ENCODE data around the gene AREL1.

DNA sequence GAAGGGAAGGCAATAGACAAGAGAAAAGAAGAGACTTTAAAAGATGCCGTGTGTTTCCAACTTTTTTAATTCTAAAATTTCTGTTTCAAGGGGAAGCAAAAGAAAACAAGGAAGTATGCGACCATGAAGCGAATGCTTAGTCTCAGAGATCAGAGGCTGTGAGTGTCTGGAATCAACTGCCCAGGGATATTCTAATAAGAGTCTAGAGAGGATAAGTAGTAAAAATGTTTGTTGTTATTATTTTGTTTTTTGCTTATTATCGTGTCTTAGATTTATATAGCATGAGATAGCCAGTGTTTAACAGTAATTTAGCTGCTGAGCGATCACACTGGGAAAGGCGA is 485 bp upstream of the AREL1 start:
- TF ChIP-seq, protein P1, sequence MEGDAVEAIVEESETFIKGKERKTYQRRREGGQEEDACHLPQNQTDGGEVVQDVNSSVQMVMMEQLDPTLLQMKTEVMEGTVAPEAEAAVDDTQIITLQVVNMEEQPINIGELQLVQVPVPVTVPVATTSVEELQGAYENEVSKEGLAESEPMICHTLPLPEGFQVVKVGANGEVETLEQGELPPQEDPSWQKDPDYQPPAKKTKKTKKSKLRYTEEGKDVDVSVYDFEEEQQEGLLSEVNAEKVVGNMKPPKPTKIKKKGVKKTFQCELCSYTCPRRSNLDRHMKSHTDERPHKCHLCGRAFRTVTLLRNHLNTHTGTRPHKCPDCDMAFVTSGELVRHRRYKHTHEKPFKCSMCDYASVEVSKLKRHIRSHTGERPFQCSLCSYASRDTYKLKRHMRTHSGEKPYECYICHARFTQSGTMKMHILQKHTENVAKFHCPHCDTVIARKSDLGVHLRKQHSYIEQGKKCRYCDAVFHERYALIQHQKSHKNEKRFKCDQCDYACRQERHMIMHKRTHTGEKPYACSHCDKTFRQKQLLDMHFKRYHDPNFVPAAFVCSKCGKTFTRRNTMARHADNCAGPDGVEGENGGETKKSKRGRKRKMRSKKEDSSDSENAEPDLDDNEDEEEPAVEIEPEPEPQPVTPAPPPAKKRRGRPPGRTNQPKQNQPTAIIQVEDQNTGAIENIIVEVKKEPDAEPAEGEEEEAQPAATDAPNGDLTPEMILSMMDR (IDR thresholded peaks at IDR 0.05) = no peak
- no peak for TF ChIP-seq POLR2A (IDR thresholded peaks at IDR 0.05)

Data from testis (tissue), 2 donors.